T-cell (primary cell): Measurements from ENCODE around the gene STK32C. TPM values are rescaled to one million over a fixed set of nuclear protein-coding genes. Genes with fewer than 3 reads are reported as not detected.

Experiments used
- ATAC-seq, 4 experiments: fragments of 200-7000 bp in 3 of 4; fragments of 150-1000 bp in 1 of 4; cut with Tn5 transposase; replicated peaks in 1 of 4; 1 replicate in 3 of 4; 2 replicates in 1 of 4; pipeline ENCODE4 v1.10.0; 2021; ENCODE audit warnings: moderate library complexity in 3 of 4, mild to moderate bottlenecking in 2 of 4, moderate number of reproducible peaks in 1 of 4
- CTCF ChIA-PET, 2 donors: fragments of 300-600 bp; sonication (Branson Sonifier 250); formaldehyde crosslinking; loops; one replicate each; lab custom pipeline; 2022; ENCODE audit warnings: antibody characterized with exemption in 2 of 2; lab: Charles Lee
- POLR2A ChIA-PET, 2 donors: fragments of 300-600 bp; sonication (Branson Sonifier 250); formaldehyde crosslinking; loops; one replicate each; lab custom pipeline; 2022; ENCODE audit warnings: antibody characterized with exemption in 2 of 2; lab: Charles Lee
- DNase-seq, 35 experiments: peaks; one replicate each; pipeline versions ENCODE4 v3.0.0 to v3.0.0-alpha.2; 2013 to 2023
- H3K27ac ChIP-seq: one replicate; pipeline ENCODE4 v1.5.1; 2013; ENCODE audit warnings: low read length
- H3K27me3 ChIP-seq, 2 experiments: replicated peaks in 1 of 2; 1 replicate in 1 of 2; 2 replicates in 1 of 2; pipeline versions ENCODE4 v1.6.1 to v1.7.0; 2013; ENCODE audit warnings: low read length in 1 of 2, mixed read lengths in 1 of 2; ENCODE audit not compliant: control insufficient read depth in 2 of 2, insufficient read depth in 2 of 2; ENCODE audit errors: extremely low read depth in 1 of 2
- H3K36me3 ChIP-seq, 2 donors: 1 replicate in 1 of 2; 2 replicates in 1 of 2; pipeline versions ENCODE4 v1.6.1 to v1.7.0; 2013; ENCODE audit warnings: low read length in 1 of 2; ENCODE audit not compliant: control insufficient read depth in 2 of 2, insufficient read depth in 1 of 2; ENCODE audit errors: extremely low read depth in 1 of 2
- H3K4me1 ChIP-seq, 2 experiments: 1 replicate in 1 of 2; 2 replicates in 1 of 2; pipeline versions ENCODE4 v1.6.1 to v1.7.0; 2013; ENCODE audit warnings: low read length in 2 of 2, mixed read lengths in 1 of 2; ENCODE audit not compliant: insufficient read depth in 2 of 2, control insufficient read depth in 1 of 2; ENCODE audit errors: extremely low read depth in 1 of 2
- H3K4me3 ChIP-seq, 2 donors: 1 replicate in 1 of 2; 2 replicates in 1 of 2; pipeline versions ENCODE4 v1.5.1 to v1.7.0; 2013; ENCODE audit warnings: mild to moderate bottlenecking in 2 of 2, low read length in 1 of 2, moderate library complexity in 1 of 2; ENCODE audit not compliant: control insufficient read depth in 1 of 2; ENCODE audit errors: extremely low read depth in 1 of 2
- H3K9me3 ChIP-seq: 2 replicates; pipeline ENCODE4 v1.7.0; 2013
- H3K27ac Mint-ChIP-seq, 2 donors: one replicate each; pipeline ENCODE4 v1.8.0; 2020 to 2021; ENCODE audit warnings: mild to moderate bottlenecking in 2 of 2, mixed read lengths in 2 of 2
- H3K27me3 Mint-ChIP-seq, 2 donors: one replicate each; pipeline ENCODE4 v1.8.0; 2021 to 2022; ENCODE audit warnings: mixed read lengths in 2 of 2
- H3K36me3 Mint-ChIP-seq: one replicate; pipeline ENCODE4 v1.8.0; 2021; ENCODE audit warnings: mixed read lengths
- H3K4me1 Mint-ChIP-seq, 3 donors: one replicate each; pipeline ENCODE4 v1.8.0; 2020 to 2022; ENCODE audit warnings: mixed read lengths in 3 of 3, mild to moderate bottlenecking in 1 of 3
- H3K4me3 Mint-ChIP-seq, 3 donors: one replicate each; pipeline ENCODE4 v1.8.0; 2020 to 2022; ENCODE audit warnings: mild to moderate bottlenecking in 3 of 3, mixed read lengths in 3 of 3, moderate library complexity in 3 of 3
- H3K9me3 Mint-ChIP-seq, 3 donors: one replicate each; pipeline ENCODE4 v1.8.0; 2020 to 2022; ENCODE audit warnings: mixed read lengths in 3 of 3
- WGBS: methylation state at CpG from one replicate; pipeline ENCODE4 v1.1.5; 2013; ENCODE audit warnings: missing lambda C conversion rate; ENCODE audit not compliant: insufficient coverage; 5-methylcytosine and 5-hydroxymethylcytosine counted together
- total RNA-seq, 35 experiments: library from RNA in 6 of 35; stranded (reverse) in 6 of 35; fragments of 120-200 nt in 1 of 35; gene quantifications; one replicate each; pipeline versions ENCODE4 v1.2.1 to v1.2.4 and lab custom pipeline; 2013 to 2026

STK32C gene
- total RNA-seq, 5 donors from 2014 or later (not counting 1 experiment from before 2014, with no cell fraction given), result 5.8 to 16.4 (median 12.2) TPM

GRCh38 chr10:132313305-132313704, 5.6 kb upstream of the STK32C start:
- Mint-ChIP-seq H3K9me3 (no peaks in the 10 kb centered on the region), H3K4me3 (no peak overlapping the region), H3K36me3 (no peaks in the 10 kb centered on the region), H3K4me1 (peaks cover 0 to 2% (median 2%) of the 10 kb centered on the region in 3 donors), H3K27ac (no peak overlapping the region), H3K27me3 (no peaks in the 10 kb centered on the region)
- WGBS, result 91% methylated on average over 12 of the region's 12 CpGs
- Histone ChIP-seq H3K27me3 (peaks cover 0 to 22% of the 10 kb centered on the region in 2 experiments), H3K27ac (no peak overlapping the region), H3K4me3 (no peak overlapping the region), H3K9me3 (no peaks in the 10 kb centered on the region), H3K4me1 (peaks cover 0 to 7% of the 10 kb centered on the region in 2 experiments), H3K36me3 (no peaks in the 10 kb centered on the region)
- POLR2A ChIA-PET, result no interaction called here
- DNase-seq (no peak), ATAC-seq (no peak)
- CTCF ChIA-PET, result no interaction called here

DNA sequence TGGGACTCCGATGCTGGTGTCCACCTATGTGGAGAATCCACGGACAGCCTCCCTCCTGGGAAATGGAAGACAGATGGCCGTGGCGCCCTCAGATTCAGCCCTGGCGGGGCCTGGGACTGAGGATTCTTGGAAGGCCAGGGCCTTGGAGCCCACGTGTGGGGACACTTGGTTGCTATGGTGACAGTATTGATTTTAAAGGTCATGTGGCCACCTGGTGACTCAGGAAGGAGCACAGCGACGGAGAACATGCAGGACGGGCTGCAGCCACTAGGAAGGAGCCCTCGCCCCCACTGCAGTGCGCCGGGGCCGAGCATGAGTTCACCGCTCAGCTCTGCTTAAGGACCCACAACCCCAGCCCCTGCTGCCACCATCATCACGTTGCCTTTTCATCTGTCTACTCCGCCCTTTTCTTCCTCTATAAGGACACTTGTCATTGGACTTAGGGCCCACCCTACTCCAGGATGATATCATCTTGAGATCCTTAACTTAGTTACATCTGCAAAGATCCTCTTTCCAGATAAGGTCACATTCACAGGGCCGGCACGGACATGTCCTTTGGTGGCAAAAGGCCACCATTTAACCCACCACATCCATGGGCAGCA, 3.7 kb upstream of the STK32C start:
- no peaks in the 10 kb centered on the region for H3K9me3 ChIP-seq
- WGBS, result 76% methylated on average over 17 of the region's 18 CpGs
- DNase-seq, result no peak
- Mint-ChIP-seq H3K27ac (no peak overlapping the region), H3K27me3 (no peaks in the 10 kb centered on the region), H3K36me3 (no peaks in the 10 kb centered on the region), H3K4me3 (no peak overlapping the region), H3K9me3 (no peaks in the 10 kb centered on the region), H3K4me1 (peaks cover 5 to 6% (median 5%) of the 10 kb centered on the region in 3 donors)
- ATAC-seq, result no peak
- ChIA-PET CTCF (no interaction called here), POLR2A (no interaction called here)
- H3K4me1 ChIP-seq, result peaks cover 2 to 12% of the 10 kb centered on the region in 2 experiments
- H3K27me3 ChIP-seq, result peaks cover 0 to 27% of the 10 kb centered on the region in 2 experiments
- H3K4me3 ChIP-seq, result no peak overlapping the region
- H3K36me3 ChIP-seq, result no peaks in the 10 kb centered on the region
- no peak overlapping the region for H3K27ac ChIP-seq

GRCh38 chr10:132310701-132311337, 3.1 kb upstream of the STK32C start:
- Mint-ChIP-seq H3K4me3 (peak overlapping the region in 2 of 3 donors; percentile 1 to 31), H3K4me1 (peaks cover 8 to 12% (median 10%) of the 10 kb centered on the region in 3 donors), H3K9me3 (no peaks in the 10 kb centered on the region), H3K27ac (no peak overlapping the region), H3K27me3 (peaks cover 0 to 5% of the 10 kb centered on the region in 2 donors), H3K36me3 (no peaks in the 10 kb centered on the region)
- H3K4me1 ChIP-seq, result peaks cover 2 to 12% of the 10 kb centered on the region in 2 experiments
- no peaks in the 10 kb centered on the region for H3K9me3 ChIP-seq
- no peak overlapping the region for H3K27ac ChIP-seq
- H3K27me3 ChIP-seq, result peaks cover 0 to 33% of the 10 kb centered on the region in 2 experiments
- whole genome bisulfite sequencing, result 75% methylated on average over 16 of the region's 17 CpGs
- ChIA-PET CTCF (no interaction called here), POLR2A (no interaction called here)
- DNase-seq, result no peak
- no peak overlapping the region for H3K4me3 ChIP-seq
- H3K36me3 ChIP-seq, result no peaks in the 10 kb centered on the region
- ATAC-seq, result no peak

DNA sequence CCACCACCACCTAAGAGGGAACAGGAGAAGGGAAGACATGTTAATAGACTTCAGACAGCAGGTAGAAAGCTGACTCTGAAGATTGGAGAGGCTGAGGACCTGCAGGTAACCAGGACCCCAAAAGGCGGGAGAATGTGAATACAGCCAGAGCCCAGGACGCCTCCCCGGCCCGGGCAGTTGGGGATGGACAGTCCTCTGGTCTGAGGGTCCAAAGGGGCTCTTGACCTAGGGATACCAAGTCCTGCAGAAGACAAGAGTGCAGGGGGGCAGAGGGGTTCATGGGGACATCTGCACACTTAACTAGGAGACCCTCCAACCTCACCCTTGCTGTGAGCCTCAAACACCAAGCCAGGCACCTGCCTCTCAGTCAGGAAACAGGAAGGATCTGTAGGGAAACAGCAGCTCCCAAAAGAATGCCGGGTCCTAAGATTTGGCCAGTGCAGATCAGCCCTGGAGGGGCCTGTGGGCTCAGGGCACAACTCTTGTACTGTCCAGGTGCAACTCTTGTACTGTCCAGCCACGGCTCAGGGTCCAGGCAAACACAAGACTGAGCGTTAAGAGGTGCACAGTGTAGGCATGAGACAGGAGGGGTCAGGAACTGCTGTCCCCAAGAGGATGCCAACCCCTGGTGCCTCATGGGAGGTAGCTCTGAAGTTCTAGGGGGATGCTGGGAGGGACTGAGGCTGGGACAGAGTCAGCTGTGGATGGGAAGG, 2.3 kb upstream of the STK32C start:
- POLR2A ChIA-PET, result no interaction called here
- Mint-ChIP-seq H3K27ac (no peak overlapping the region), H3K9me3 (no peaks in the 10 kb centered on the region)

GRCh38 chr10:132309471-132309865, 1.7 kb upstream of the STK32C start:
- no peaks in the 10 kb centered on the region for H3K9me3 Mint-ChIP-seq
- 93% methylated on average over 5 of the region's 12 CpGs for WGBS
- DNase-seq, result no peak
- peaks cover 8 to 14% (median 13%) of the 10 kb centered on the region in 3 donors for H3K4me1 Mint-ChIP-seq
- no peaks in the 10 kb centered on the region for H3K9me3 ChIP-seq
- H3K4me1 ChIP-seq, result peaks cover 2 to 12% of the 10 kb centered on the region in 2 experiments
- ChIA-PET CTCF (no interaction called here), POLR2A (no interaction called here)
- H3K4me3 ChIP-seq, result no peak overlapping the region
- H3K27me3 ChIP-seq, result peaks cover 0 to 43% of the 10 kb centered on the region in 2 experiments
- ATAC-seq, result no peak
- H3K27me3 Mint-ChIP-seq, result peaks cover 0 to 5% of the 10 kb centered on the region in 2 donors
- H3K27ac Mint-ChIP-seq, result no peak overlapping the region
- H3K27ac ChIP-seq, result no peak overlapping the region
- H3K4me3 Mint-ChIP-seq, result peak overlapping the region; percentile 34 to 90 (median 79)
- no peaks in the 10 kb centered on the region for H3K36me3 Mint-ChIP-seq
- H3K36me3 ChIP-seq, result no peaks in the 10 kb centered on the region

More for the DNA sequence above, 2.3 kb upstream of the STK32C start:
- no peak for DNase-seq
- Mint-ChIP-seq H3K4me1 (peaks cover 8 to 14% (median 13%) of the 10 kb centered on the region in 3 donors), H3K36me3 (no peaks in the 10 kb centered on the region), H3K4me3 (peak overlapping the region in 2 of 3 donors; percentile 31 to 79), H3K27me3 (peaks cover 0 to 5% of the 10 kb centered on the region in 2 donors)
- Histone ChIP-seq H3K27ac (no peak overlapping the region), H3K36me3 (no peaks in the 10 kb centered on the region), H3K9me3 (no peaks in the 10 kb centered on the region), H3K4me3 (no peak overlapping the region), H3K4me1 (peaks cover 2 to 12% of the 10 kb centered on the region in 2 experiments), H3K27me3 (peaks cover 0 to 39% of the 10 kb centered on the region in 2 experiments)
- 92% methylated on average over 5 of the region's 7 CpGs for WGBS
- CTCF ChIA-PET, result no interaction called here
- no peak for ATAC-seq
